ENCODE results near the gene RAPGEFL1.
"Not testable (repeated sequence)": the region's sequence is repeated elsewhere in the genome, so short reads cannot be mapped to it uniquely, and the experiment has no call there.

The RAPGEFL1 gene, protein sequence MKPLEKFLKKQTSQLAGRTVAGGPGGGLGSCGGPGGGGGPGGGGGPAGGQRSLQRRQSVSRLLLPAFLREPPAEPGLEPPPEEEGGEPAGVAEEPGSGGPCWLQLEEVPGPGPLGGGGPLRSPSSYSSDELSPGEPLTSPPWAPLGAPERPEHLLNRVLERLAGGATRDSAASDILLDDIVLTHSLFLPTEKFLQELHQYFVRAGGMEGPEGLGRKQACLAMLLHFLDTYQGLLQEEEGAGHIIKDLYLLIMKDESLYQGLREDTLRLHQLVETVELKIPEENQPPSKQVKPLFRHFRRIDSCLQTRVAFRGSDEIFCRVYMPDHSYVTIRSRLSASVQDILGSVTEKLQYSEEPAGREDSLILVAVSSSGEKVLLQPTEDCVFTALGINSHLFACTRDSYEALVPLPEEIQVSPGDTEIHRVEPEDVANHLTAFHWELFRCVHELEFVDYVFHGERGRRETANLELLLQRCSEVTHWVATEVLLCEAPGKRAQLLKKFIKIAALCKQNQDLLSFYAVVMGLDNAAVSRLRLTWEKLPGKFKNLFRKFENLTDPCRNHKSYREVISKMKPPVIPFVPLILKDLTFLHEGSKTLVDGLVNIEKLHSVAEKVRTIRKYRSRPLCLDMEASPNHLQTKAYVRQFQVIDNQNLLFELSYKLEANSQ
- total RNA-seq = 0.80 to 3.7 (median 1.6) reads per million in 18 experiments

DNA sequence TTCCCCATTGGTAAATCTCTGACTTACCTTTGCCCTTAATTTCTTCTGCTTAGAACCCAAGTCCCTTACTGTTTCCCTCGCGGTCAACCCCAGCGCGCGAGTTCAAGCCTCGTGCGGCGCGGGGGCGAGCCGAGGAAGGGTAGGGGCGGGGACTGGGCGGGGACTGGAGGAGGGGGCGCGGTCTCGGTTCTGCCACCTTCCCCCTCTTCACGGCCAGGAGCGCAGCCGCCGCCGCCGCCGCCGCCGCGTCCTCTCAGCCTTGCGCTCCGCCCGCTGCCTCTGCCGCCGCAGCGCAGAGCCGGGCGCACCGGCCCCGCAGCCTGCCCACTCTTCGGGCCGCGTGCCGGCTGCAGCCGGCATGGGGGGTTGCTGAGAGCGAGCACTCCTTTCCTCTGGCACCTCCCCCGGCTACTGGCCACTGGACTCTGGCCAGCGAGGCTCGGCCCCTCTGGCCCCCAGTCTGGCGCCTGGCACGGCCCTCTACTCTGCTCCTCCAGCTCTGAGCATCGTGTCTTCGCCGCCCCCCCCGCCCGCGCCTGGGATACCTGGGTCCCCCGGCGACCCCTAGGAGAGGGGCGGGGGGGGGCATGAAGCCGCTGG, at the start of gene RAPGEFL1:
Gene RAPGEFL1 (plus strand): TSS at position 196 of the 600 bp plus-strand sequence. CDS start 392 bp downstream, at position 588.
- peak; percentile 84 to 92 for DNase-seq

DNA sequence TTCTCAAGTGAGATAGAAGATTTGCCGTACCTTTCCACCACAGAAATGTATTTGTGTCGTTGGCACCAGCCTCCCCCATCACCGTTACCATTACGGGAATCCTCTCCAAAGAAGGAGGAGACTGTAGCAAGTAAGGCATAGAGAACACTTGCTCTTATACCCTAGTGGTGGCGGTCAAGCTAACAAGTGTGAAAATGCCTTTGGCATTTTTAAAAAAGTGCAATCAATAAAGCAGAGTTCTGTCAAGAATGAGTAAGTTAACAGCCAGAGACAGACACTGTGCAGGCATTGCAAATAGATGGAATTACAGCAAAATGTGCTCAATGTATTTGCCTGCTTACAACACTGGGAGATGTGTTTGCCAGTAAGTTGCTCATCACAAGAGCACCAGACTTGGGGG, 47.8 kb upstream of the RAPGEFL1 start:
- DNase-seq = no peak

DNA sequence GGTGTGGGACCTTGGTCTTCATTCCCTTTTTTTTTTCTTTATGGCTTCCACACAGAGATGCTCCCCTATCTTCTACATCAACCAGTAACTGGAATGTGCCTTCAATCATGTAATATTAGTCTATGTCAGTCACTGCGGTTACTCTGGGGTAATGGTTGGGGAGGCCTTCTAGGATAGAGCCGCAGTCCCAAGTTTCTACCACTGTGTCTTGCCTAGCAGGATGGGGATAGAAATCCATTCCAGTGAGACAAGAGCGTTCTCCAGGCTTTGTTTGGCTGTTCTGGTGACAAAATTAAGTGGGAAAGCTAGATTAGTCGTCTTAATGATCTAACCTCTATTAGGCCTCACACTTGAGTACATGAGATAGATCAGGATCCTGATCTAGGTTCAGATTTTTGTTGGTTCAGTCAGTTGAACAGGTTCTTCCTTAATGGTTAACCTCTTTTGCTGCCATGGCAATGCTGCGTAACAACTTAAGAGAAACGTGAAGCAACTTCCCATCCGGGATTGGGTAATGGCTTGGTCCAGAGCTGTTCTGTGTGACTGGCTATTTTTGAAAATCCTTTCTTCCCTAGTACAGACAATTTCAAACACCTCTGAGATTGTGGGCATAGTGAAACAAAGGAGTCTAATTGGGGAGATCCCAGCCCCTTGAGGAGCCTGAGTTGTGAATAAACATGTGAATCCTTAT, 46.8 kb upstream of the RAPGEFL1 start:
- peak; percentile 89 to 94 for DNase-seq

DNA sequence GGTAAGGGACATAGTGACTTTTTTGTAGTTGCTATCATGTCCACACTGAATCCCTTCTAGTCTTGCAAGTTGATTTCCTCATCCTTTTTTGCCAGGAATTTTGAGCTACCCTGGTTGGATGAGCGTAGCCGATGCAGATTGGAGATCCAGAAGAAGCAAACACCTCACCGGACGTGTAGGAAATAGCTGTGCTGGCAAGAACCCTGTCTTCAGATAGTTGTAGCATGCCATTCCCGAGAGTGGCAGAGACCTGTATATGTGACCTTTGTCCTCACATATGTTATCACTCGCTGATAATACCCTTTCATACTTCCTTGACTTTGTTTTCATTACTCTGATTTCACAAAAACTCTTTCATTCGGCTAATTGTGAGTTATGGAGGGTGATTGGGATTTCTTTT, 43.1 kb upstream of the RAPGEFL1 start:
- no peak for DNase-seq

DNA sequence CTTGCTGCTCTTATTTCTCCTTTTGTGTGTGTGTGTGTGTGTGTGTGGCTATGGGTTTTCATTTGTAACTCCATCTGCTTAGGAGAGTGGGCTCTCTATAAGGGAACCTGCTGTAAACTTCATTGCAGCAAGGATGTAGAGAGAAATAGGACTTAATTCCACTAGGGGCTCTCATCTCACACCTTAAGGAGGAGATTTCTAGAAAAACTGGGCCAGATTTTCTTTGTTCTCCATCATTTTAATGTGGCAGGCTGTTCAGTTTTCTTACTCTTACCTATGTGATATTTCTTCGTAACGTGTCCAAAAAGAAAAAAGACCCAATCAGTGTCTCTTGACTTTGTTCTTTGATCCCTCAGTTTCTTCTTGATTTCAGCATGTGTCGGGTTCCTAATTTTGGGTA, 41.5 kb upstream of the RAPGEFL1 start:
- DNase-seq = no peak

DNA sequence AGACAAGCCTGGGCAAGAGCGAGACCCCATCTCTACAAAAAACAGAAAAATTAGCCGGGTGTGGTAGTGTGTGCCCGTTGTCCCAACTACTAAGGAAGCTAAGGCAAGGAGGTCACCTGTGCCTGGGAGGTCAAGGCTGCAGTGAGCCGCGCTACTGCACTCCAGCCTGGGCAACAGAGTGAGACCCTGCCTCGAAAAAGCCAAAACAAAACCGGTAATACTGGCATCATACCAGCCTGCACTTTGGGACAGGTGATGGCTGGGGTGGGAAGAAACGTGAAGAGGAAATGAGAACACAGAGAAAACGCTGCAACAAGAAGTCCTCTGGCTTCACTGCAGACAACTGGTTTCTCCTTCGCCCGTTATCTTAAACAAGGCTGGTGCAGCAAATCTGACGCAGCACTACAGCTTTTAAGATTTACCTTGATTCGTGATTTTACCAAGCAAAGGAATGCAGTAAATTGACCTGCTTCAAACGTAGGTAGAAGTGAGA, 37.7 kb upstream of the RAPGEFL1 start:
- no peak for DNase-seq

DNA sequence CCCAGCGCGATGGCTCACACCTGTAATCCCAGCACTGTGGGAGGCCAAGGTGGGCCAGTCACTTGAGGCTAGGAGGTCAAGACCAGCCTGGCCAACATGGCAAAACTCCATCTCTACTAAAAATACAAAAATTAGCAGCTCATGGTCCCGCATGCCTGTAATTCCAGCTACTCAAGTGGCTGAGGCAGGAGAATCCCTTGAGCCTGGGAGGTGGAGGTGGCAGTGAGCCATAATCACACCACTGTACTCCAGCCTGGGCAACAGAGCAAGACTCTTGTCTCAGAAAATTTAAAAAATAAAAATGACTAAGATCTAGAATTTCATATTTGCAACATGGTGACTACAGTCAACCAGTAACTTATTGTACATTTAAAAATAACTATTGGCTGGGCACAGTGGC, 34.1 kb upstream of the RAPGEFL1 start:
- not testable (repeated sequence) for DNase-seq

DNA sequence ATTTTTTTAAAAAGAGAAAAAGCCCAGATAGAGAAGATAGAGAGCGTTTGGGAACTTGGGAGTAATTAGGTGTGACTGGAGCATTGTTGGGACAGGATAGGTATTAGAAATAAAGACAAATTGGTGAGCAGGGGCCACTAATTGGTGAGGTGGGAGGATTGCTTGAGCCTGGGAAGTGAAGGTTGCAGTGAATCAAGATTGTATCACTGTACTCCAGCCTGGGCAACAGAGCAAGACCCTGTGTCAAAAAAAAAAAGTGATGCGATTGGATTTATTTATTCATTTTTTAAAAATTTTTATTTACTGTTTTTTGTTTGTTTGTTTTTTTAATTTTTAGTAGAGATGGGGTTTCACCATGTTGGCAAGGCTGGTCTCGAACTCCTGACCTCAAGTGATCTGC, 31.8 kb upstream of the RAPGEFL1 start:
- DNase-seq = no peak

DNA sequence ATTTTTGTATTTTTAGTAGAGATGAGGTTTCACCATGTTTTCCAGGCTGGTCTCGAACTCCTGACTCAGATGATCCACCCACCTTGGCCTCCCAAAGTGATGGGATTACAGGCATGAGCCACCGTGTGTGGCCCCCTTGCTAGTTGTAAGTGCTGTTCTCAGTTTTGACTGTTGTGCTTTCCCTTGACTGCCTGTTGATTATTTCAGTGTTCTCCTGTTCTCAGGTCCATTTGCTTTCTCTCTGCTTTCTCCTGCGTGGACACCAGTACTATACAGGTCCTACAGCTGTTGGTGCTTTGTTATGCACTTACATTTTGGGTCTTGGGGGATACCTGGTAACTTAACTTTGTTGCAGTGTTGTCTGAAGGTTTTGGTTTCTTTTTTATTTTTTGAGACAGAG, 28.7 kb upstream of the RAPGEFL1 start:
- DNase-seq = no peak

DNA sequence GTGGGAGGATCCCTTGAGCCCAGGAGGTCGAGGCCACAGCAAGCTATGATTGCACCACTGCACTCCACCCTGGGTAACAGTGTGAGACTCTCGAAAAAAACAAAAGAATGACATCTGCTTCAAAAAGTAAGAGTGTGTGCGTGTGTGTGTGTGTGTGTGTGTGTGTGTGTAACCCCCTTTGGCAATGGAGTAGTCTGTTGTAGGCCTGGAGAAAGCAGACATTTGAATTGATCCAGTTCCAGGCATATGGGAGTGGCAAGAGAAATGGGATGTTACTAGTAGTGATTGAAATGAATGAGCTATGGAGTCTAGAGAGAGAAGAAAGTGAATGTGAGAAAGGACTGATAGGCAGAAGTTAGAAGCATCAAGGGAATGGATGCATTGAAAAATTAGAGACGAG, 27.0 kb upstream of the RAPGEFL1 start:
- no peak for DNase-seq

DNA sequence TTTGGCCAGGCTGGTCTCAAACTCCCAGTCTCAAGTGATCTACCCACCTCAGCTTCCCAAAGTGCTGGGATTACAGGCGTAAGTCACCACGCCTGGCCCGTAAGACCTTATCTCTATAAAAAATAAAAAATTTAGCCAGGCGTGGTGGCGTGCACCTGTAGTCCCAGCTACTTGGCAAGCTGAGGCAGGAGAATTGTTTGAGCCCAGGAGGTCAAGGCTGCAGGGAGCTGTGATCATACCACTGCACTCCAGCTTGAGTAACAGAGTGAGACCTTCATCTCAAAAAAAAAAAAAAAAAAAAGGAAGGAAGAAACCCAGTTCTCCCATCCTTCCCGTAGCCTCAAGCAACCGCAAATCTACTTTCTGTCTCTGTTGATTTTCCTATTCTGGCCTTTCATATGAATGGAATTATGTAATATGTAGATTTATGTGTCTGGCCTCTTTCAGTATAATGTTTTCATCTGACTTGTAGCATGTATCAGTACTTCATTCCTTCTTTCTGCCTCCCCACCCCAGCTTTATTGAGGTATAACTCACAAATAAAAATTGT, 25.8 kb upstream of the RAPGEFL1 start:
- peak; percentile 11 to 61 for DNase-seq

DNA sequence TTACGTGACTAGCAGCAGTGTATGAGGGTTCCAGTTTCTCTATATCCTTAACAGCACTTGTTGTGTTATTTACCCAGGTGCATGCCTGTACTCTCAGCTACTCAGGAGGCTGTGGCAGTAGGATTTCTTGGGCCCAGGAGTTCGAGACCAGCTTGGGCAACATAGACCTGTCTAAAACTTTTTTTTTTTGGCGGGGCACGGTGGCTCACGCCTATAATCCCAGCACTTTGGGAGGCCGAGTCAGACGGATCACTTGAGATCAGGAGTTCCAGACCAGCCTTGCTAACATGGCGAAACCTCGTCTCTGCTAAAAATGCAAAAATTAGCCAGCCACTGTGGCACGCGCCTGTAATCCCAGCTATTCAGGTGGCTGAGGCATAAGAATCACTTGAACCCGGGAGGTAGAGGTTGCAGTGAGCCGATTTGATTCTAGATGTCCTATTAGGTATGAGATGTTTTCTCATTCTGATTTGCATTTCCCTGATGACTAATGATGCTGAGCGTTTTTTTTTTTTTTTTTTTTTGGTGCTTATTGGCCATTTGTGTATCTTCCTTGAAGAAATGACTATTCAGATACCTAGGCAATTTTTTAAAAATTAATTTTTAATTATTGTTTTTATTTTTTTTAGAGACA, 23.6 kb upstream of the RAPGEFL1 start:
- DNase-seq = no peak

DNA sequence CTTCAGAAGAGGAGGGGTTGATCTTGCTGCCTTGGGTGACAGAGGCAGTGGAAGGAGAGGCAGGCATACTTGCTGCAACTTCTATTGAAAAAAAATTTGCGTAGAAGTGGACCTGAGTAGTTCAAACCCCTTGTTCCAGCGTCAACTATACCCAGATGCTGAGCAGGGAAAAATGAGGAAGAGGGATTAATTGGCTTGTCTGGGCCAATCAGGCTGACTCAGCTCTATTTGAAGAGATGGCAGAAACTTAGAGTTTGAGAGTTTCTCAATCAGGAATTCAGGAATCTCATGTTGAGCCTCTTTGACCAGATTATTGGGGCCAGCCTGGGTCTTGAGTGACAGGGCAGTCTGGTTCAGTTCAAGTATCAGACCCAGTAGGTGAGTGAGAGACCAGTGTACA, 19.3 kb upstream of the RAPGEFL1 start:
- DNase-seq = peak; percentile 7 to 12

DNA sequence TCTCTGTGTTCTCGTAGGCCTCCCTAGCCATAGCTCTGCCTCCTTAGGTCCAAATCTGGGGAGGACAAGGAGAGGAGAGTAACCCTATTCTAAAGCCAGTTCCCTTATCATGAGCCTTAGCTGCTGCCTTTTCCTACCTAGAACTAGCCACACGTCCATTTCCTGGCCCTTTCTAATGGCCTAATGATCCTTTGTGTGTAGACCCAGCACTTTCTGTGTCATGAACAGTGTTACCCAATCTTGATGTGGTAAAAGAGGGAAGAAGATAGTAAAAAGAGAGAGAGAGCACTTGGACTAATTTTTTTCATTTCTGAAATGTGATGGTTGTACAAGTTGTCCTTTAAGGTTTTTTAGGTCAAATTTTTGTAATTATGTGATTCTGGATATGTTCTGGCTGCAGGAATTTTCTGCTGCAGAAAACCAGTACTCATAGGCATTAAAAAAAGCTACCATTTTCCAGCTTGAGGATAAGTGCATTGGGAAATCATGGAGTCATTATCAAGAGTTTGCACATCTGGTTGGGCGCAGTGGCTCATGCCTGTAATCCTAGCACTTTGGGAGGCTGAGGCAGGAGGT, 18.7 kb upstream of the RAPGEFL1 start:
- DNase-seq = peak in 1 of 2 donors; percentile 37

DNA sequence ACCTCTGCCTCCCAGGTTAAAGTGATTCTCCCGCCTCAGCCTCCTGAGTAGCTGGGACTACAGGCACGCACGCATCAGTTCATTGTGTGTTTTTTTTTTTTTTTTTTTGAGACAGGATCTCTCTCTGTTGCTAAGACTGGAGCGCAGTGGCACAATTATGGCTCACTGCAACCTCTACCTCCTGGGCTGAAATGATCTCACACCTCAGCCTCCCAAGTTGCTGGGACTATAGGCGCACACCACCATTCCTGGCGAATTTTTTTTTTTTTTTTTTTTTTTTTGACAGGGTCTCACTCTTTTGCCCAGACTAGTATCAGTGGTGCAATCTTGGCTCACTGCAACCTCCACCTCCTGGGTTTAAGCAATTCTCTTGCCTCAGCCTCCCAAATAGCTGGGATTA, 17.8 kb upstream of the RAPGEFL1 start:
- DNase-seq = no peak

DNA sequence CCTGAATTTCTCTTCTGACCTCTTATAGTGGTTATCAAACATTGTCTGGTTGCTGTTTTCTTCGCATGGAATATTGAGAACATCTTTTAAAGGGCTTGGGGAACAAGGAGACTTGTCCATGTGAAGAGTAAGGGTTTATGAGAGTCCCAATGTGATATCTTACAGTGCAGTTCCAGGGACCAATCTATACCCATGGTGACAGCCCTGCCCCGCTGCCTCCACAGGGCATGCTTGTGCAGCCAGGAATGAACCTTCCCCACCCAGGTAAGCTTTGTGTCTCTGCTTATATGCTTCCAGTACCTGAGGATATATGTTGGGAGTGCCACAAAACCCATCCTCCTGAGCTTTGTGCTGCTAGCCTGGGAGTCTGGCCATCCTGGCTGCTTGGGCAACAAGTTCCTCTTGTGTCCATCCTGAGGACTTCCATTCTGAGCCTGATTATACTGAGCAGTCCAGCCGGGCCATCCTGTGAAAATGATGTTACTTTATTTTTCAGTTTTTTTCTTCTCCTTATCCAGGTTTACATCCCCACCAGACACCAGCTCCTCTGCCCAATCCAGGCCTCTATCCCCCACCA, 9.5 kb upstream of the RAPGEFL1 start:
- DNase-seq = no peak

DNA sequence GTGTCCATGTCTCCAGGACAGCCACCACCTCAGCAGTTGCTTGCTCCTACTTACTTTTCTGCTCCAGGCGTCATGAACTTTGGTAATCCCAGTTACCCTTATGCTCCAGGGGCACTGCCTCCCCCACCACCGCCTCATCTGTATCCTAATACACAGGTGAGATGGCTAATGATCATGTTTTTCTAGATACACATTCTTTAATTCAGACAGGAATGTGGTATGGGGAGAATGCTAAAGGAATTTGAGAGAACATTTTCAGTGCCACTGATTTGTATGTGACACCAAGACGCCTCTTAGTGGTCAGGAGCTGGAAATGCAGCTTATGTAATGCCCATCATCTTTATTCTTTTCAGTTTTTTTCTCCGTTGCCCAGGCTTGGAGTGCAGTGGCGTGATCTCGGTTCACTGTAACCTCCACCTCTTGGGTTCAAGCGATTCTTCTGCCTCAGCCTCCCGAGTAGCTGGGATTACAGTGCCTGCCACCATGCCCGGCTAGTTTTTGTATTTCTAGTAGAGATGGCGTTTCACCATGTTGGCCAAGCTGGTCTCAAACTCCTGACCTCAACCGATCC, 8.9 kb upstream of the RAPGEFL1 start:
- DNase-seq = peak; percentile 61 to 64

DNA sequence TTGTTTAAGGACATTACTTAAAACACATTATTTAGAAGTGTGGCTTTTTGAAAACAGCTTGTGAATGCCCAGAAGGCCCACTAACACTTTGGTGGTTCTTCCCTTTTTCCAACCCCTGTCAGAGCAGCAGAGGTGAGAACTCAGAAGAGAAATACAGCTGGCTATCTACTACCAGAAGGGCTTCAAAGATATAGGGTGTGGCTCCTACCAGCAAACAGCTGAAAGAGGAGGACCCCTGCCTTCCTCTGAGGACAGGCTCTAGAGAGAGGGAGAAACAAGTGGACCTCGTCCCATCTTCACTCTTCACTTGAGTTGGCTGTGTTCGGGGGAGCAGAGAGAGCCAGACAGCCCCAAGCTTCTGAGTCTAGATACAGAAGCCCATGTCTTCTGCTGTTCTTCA, 6.9 kb upstream of the RAPGEFL1 start:
- no peak for DNase-seq

DNA sequence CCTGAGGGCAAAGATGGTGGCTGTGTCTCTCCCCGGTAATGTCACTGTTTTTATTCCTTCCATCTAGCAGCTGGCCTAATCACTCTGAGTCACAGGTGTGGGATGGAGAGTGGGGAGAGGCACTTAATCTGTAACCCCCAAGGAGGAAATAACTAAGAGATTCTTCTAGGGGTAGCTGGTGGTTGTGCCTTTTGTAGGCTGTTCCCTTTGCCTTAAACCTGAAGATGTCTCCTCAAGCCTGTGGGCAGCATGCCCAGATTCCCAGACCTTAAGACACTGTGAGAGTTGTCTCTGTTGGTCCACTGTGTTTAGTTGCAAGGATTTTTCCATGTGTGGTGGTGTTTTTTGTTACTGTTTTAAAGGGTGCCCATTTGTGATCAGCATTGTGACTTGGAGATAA, 5.5 kb upstream of the RAPGEFL1 start:
- DNase-seq = no peak

DNA sequence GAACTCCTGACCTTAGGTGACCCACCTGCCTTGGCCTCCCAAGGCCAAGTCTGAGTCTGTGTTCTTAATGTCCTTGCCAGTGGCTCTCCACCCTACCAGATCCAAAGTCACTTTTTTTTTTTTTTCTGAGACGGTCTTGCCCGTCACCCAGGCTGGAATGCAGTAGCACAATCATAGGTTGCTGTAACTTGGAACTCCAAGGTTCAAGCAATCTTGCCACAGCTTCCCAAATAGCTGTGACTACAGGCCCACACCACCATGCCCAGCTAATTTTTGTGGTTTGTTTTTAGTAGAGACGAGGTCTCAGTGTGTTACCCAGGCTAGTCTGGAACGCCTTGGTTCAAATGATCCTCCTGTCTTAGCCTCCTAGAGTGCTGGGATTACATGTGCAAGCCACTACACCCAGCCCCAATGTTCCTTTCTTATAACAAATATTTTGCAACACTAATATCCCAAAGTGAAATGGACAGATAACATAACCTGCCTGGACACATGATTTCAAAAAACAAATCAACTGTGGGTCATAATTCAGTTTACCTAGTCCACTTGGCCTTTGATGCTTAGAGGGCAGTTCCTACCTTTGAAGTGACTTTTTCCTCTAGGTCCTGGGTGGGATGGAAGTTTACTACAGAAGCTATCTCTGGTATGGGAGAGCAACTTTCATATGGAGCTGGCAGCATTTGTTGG, 4.0 kb upstream of the RAPGEFL1 start:
- DNase-seq = no peak
